ENCODE measurements around the gene PLET1.

The PLET1 gene

DNA sequence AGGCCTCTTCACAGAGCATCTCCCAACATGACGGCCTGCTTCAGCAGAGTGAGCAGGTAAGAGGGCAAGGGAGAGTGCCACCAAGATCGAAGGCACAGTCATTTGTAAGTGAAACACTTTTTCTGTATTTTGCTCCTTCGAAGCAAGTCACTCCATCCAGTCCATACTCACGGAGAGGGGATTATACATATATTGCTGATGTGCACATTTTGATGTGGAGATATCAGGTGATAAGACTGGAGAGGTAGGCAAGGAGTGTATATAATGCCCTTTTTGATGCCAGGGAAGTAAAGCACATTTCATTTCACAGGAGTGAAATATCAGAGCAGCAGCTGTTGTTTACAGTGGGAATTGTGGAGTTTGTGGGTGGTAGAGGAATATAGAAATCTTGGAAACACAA lies 23.2 kb downstream of the PLET1 start:
- DNase-seq: no peak

DNA sequence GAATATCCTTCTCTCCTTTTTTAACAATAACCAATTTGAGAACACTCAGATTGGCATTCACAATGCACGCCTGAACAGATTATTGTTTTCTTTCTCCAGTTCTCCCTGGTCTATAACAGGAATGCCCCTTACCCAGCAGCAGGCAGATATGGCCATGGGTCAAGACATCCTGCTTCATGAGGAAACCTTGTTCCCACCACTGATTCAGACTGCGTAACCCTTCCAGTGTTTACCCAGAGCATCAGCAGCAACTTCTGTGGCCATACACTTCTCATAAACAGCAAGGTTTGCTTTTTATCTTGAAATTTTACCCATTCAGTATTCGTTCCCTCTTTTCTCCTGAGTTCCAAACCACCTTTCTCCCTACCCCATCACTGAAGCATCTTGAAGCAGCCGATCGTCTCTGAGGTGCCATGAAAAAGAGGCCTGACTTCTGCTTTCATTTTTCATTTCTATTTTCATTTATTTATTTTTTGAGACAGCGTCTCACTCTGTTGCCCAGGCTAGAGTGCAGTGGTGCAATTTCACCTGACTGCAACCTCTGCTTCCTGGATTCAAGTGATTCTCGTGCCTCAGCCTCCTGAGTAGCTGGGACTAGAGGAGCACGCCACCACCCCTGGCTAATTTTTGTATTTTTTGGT lies 24.8 kb downstream of the PLET1 start:
- no peak for DNase-seq

DNA sequence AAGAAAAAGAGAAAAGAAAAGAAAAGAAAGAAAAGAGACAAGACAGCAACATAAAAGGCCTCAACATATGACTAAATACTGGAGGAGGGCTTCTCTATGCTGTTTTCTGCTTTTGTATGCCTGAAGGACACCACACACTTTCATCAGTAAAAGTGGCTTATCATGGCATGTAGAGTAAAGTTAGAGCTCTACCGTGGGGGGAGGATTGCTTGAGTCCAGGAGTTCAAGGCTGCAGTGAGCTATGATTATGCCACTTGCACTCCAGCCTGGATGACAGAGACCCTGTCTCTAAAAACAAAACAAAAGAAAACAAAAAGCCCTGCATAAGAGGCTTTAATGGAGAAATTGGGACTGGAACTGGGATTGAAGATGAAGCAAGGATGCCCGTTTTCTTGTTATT lies 28.7 kb downstream of the PLET1 start:
- DNase-seq: no peak

DNA sequence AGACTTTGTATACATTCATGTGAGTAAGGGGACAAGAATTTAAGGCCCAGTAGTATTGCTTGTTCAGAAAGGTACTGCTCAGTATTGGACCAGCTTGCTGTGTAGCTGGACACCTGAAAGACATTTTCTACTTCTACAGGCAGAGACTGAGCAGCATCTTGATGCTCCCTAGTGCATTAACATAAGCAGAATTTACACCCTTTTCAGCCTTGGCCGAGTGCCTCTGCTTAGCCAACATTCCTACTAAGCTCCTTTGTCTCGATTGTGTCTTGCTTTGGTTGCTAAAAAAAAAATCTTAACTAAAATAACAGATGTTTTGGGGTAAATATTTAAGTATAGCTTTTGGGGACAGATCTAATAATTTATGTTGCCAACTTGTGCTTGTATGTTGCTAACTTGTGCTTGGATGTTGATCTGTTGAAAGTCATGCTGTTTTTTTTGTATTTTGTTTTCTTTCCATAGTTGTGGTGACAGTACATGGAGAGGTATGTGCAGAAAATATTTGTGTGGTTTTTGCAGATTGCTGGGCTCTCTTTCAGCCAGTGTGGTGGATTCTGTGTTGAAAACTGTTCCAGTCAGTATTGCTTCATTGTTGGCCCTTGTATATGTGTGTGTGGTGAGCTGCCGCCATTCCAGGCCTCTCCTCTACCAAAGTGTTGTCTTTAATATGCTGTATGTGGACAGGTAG lies 30.8 kb downstream of the PLET1 start:
- no peak for DNase-seq

DNA sequence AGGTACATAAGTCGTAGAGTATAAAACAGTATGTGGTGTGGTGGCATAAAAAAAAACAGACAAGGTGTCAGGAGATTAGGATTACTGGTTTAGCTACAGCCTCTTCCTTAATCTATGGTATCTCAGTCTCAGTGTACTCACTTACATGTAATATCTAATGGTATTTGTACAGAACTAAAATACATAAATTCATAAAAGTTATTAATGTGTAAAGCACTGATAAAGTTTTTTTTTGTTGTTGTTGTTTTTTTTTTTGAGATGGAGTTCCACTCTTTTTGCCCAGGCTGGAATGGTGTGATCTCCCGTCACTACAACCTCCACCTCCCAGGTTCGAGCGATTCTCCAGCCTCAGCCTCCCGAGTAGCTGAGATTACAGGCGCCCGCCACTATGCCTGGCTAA lies 31.5 kb downstream of the PLET1 start:
- DNase-seq: no peak

DNA sequence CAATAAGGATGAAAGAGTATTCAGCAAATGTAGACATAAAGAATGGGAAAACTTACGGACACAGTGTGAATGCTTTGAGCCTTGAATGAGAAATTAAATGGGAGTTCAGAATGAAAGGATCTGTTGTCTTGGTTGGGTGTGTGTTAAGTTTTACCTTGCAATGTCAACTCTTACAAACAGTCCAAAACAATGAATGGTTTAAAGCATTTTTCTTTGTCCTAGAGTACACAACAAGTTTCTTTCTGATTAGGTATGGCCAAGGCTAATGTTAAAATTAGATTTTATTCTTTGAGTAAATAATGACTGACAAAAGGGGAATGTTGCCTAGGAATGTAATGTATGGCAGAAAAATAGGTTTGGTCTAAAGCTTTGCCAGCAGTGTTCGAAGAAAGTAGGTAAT lies 32.0 kb downstream of the PLET1 start:
- no peak for DNase-seq

DNA sequence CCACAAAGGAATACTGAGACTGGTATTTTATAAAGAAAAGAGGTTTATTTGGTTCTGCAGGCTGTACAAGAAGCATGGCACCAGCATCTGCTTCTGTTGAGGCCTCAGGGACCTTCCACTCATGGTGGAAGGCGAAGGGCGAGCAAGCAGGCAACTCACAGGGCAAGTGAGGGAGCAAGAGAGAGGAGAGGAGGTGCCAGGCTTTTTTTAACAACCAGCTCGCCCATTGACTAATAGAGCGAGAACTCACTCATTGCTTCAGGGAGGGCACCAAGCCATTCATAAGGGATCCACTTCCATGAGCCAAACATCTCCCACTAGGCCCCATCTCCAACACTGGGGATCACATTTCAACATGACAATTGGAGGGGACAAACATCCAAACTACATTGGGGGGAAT lies 33.2 kb downstream of the PLET1 start:
- DNase-seq: no peak

DNA sequence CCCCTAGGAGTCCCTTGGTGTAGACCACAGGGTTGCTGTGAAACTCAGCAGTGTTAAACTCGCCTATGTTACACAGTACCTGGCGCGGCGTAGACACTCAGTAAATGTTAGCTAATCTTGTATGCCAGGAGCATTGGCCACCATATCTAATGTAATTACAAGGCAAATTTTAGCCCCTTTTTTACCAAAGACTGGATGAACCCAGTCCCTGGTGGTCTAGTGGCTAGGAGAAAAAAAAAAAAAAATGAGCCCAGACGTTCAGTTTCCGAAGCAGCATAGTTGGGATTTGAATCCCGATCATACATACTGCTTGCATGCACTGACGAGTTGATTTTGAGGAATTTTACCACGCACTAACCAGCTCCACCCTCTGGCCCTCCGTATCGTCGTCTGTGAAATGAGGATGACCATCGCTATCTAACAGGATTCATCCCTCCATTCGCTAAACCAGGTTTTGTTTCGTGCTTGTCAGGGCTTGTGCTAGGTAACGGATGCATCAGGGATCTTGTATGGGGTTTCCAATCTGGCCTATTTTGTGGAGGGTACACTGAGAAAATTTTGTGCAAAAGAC lies 33.7 kb downstream of the PLET1 start:
- DNase-seq: no peak

DNA sequence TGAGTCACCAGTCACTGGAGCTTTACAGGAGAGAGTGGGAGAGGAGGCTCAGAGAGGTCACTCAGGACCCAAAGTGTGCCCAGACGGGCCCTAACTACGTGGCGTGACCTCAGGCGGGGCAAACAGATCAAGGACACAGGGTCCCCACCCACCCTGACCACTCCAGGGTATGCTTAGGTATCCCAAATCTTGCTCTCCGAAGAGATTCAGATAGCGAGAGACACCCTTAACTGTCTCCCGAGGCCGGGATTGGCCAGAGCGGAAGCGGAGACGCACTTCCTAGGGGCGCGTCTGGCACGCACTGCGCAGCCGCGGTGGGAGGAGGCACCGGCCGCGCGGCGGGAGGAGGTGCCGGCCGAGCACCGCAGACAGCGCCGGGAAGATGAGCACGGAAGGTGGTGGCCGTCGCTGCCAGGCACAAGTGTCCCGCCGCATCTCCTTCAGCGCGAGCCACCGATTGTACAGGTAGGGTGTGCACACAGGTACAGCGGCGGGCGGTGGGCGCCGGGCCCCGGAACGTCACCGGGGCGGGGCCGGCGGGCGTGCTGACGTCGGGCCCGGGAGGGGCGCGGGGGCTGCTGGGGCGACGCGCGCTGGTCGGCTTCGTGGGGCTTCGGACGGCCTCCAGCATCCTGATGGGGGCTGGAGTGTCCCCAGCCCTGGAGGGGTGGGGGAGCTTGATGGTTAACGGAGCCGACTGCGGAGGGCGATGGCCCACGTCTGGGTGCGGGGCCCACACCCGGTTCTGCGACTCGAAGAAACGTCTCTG lies 34.4 kb downstream of the PLET1 start, which contains the start of gene PTS:
TSS of gene PTS (plus strand) at position 367 of the 769 bp plus-strand sequence. CDS start at position 383, 16 bp downstream.
- peak; percentile 82 for DNase-seq

DNA sequence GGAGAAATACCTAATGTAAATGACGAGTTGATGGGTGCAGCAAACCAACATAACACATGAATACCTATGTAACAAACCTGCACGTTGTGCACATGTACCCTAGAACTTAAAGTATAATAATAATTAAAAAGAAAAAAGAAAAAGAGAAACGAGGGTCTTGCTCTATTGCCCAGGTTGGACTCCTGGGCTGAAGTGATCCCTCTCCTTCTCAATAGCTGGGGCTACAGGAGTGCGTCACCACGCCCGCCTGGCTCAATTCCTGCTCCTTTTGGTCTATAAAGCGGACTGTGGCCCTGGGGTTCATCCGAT lies 35.0 kb downstream of the PLET1 start:
- DNase-seq: no peak

DNA sequence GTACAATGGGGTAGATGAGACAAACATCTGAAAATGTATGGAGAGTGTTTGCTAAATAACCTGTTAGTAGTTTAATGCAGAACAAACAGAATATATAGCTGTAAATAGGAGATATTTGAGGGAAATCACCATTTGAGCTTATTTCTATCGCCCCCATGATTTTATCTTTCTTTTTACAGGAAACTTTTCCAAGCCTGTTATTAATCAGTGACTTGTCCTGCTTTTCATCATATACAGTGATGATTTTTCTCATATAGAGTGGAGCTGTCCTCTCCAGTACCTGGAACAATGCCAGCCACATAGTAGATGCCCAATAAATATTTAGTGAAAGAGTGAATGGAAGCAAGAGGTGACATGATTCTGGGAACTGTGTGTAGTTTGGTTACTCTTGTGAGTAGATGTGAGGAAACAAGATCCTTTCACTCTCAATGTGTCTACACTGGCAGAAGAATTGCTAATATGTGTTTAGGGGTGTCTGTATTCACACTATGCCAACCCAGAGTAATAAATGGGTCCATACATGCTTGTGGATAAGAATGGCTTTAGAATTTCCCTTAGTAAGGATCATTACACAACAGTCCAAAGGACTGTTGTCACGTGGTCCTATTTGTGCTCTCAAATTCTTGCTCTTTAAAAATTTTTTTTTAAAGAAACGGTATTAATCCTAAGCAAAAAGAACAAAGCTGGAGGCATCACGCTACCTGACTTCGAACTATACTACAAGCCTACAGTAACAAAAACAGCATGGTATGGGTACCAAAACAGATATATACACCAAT lies 36.7 kb downstream of the PLET1 start:
- DNase-seq: no peak

DNA sequence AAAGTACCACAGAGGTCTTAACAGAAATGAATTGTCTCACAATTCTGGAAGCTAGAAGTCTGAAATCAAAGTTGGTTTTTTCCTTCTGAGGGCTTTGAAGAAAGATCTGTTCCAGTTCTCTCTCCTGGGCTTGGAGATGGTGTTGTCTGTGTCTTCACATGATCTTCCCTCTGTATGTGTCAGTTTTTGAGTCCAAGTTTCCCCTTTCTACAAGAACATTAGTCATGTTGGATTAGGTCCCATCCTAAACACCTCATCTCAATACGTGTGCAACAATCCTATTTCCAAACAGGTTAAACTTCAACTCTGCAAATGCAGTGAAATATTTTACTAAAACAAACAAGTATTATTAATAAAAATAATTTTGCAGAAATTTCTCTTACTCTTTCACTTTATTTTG lies 37.5 kb downstream of the PLET1 start:
- no peak for DNase-seq

DNA sequence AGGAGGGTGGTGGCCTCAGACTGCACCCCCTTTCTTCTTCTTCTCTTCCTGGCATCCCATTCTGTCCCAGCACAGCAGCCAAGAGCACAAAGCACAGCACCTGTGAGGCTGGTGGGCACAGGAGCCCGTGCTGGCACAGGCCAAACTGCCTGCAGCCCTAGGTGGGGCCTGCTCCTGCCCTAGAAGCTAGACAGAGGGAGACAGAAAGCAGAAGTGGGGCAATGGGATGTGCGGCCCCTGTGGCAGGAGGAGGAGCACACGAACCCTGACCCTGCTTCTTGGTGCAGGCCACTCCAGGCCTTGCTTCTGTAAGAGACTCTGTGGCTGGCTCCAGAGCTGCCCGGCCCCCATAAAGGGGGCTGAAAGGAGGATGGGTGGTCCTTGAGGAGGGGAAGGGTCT lies 38.4 kb downstream of the PLET1 start:
- DNase-seq: no peak

DNA sequence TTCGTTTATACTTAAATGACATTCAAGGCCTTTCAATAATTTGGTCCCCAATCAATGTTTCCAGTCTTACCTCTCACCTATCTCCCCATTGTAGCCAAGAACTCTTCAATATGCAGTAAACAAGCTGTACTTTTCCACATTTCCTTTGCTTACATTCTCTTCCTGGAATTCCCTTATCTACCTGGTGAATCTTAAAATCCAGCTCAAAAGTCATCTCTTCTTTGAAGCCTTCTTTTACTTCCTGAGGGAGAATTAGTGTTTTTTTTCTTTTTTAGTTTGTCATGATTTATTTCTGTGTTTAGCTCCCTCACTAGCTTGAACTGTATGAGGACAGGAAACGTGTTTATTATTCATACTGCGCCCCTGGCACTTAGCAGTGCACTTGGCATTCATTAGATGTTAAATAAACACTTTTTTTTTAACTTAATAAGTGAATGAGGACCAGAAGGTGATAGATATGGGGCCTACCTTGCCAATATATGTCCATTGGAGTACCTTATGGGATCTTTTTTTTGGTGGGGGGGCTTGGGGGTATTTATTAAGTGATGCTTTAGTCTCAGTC lies 39.3 kb downstream of the PLET1 start:
- no peak for DNase-seq

DNA sequence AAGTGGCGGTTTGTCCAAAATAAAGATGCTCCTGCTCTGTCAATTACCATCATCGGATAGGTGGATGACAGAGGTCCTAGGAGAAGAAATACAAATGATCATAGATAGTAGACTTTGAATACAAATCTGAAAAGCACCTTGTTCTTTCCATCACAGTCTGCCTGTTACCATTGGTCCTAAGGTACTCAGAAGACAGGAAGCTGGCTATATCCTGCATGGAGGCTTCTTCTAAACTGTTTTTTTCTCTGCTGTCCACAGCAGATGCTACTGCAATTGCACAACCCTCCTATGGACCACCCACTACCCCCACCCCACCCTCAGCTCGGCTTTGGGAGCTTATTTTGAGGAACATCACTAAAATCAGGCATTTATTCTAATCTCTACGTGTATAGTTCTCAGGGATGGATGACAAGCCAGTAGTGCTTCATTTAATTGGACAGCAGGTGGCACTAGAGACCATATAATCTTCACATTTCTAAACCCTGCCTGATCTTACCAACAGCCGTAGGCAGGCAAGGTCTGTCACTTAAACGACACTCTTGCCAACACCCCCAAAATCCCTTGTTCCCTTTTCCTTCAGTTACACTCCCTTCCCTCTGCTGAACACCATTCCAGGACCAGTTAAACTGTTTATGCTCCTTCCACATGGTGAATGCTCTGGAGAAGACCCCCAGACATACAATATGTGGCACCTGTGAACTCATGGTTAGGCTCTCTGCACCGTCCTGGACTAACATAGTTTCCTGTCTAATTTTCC lies 41.0 kb downstream of the PLET1 start:
- DNase-seq: peak; percentile 74

DNA sequence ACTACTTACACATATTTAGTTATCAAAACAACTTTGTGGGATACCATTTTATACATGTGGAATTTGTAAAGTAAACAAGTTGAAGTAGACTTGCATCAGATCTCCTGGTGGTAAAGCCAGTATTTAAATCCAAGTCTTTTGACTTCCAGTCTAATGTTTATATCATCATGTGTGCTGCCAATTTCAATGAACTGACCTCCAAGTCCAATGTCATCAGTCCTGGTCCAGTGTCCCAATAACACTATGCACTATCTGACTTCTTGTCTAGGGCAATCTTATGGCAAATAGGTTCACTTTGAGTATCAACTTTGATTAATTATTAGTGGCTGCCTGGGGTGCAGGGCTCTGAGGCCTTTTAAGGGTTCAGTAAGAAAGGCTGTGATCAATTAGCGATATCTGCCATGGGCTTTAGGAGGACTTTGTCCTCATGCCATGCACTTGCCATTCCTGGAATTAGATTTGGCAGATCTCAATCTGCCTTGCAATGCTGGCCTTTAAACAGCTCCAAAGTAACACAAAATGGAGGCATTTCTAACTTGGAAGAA lies 44.0 kb downstream of the PLET1 start:
- DNase-seq: no peak

DNA sequence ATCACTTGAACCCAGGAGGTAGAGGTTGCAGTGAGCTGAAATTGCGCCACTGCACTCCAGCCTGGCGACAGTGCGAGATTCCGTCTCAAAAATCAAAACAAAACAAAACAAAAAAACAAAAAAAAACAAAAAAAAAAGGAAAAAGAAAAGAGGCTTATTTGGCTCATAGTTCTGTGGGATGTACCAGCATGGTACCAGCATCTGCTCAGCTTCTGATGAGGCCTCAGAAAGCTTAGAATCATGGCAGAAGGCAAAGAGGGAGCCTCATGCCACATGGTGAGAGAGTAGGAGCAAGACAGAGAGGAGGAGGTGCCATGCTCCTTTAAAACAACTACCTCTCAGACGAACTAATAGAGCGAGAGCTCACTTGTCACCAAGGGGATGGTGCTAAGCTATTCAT lies 45.0 kb downstream of the PLET1 start:
- no peak for DNase-seq

DNA sequence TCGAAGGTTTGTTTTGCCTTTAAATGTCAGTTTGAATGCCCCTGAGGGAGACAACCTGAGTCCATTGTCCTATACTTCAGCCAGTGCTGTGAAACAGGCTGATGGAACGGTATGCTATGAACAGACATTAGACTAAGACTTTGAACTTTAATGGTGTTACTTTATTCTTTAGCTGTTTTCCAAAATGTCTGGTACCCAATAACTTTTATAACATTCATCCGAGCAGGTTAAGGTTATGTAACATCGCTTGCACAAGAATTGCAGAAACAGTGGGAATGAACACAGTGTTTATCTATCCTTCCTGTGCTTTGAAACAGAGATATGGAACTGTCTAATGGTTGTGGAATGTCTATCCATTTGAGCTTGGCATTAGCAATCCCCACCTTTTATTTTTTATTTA lies 46.9 kb downstream of the PLET1 start:
- DNase-seq: no peak

DNA sequence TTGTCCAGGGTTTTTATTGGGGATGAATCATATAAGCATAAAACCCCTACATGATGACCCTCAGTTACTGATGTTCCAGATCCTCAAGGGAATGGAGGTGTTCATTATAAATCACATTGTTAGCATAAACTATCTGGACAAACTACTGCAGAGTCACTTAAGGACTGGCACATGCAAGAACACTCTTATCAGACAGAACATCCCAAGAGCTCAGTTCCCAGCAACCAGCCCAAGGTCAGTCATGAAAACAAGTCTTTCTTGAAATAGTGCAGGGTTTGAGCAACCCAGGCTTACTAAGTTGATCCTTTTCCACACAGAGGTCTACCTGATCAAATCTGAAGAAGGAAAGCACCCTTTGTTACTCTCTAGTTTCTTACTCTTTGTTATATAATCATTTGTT lies 48.0 kb downstream of the PLET1 start:
- no peak for DNase-seq

DNA sequence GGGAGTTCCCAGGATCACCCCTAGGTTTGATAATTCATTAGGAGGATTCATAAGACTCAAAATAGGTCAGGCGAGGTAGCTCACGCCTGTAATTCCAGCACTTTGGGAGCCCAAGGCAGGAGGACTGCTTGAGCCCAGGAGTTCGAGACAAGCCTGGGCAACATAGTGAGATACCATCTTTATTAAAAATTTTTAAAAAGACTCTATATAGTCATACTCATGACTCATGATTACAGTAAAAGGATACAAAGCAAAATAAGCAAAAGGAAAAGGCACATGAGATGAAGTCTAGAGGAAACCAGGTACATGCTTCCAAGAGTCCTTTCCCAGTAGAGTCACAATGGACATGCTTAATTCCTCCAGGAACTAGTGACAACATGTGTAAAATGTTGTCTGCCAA lies 48.4 kb downstream of the PLET1 start:
- DNase-seq: no peak

DNA sequence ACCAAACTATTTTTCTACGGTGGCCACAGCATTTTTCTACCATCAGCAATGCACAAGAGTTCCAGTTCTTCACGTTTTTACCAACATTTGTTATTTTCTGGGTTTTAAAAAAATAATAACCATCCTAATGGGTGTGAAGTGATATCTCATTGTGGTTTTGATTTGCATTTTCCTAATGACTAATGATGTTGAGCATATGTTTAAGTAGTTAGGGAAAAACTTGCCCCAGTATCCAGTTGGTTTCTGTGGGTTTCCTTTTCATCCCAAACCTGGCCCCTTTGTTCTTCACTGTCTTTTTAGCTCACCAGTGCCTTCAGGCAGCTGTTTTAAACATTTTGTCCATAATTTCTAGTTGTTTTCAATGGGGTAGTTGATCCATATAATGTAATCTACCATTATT lies 49.1 kb downstream of the PLET1 start:
- DNase-seq: peak; percentile 22

DNA sequence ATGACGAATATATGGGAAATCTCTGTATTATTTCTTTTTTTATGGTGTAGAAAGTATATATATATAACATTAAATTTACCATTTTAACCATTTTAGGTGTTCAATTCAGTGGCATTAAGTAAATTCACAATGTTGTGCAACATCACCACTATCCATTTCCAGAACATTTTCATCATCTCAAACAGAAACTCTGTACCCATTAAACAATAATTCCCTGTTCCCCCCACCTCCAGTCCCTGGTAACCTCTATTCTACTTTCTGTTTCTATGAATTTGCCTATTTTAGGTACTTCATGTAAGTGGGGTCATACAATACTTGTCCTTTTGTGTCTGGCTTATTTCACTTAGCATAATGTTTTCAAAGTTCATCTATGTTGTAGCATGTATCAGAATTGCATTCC lies 49.8 kb downstream of the PLET1 start:
- no peak for DNase-seq

Measured in CD4-positive, alpha-beta T cell treated with Interleukin-4 for 4 hours (primary cell).